IgD-negative memory B cell (primary cell): ENCODE data around the gene POPDC3. TPM values are rescaled to one million over a fixed set of nuclear protein-coding genes. Genes with fewer than 3 reads are reported as not detected.

Experiments used
- H3K27ac Mint-ChIP-seq, 3 donors: one replicate each; pipeline ENCODE4 v1.8.0; 2020 to 2022; ENCODE audit warnings: mild to moderate bottlenecking in 3 of 3, mixed read lengths in 3 of 3, moderate library complexity in 1 of 3
- H3K27me3 Mint-ChIP-seq: one replicate; pipeline ENCODE4 v1.8.0; 2021; ENCODE audit warnings: mixed read lengths
- H3K36me3 Mint-ChIP-seq: one replicate; pipeline ENCODE4 v1.8.0; 2020; ENCODE audit warnings: mild to moderate bottlenecking, mixed read lengths
- H3K4me1 Mint-ChIP-seq, 3 donors: one replicate each; pipeline ENCODE4 v1.8.0; 2020 to 2022; ENCODE audit warnings: mixed read lengths in 3 of 3, mild to moderate bottlenecking in 1 of 3
- H3K4me3 Mint-ChIP-seq, 4 donors: one replicate each; pipeline ENCODE4 v1.8.0; 2020 to 2022; ENCODE audit warnings: mild to moderate bottlenecking in 4 of 4, mixed read lengths in 4 of 4, moderate library complexity in 3 of 4
- H3K9me3 Mint-ChIP-seq, 3 donors: one replicate each; pipeline ENCODE4 v1.8.0; 2020 to 2021; ENCODE audit warnings: mixed read lengths in 3 of 3, mild to moderate bottlenecking in 1 of 3
- polyA plus RNA-seq: library from polyadenylated mRNA; unstranded; fragments of 300-500 nt; fragmentation: Illumina TruSeq; gene quantifications from one replicate; pipeline ENCODE4 v1.2.3, GENCODE V29; 2021

Gene POPDC3
- polyA plus RNA-seq, 1 donor from 2014 or later = not detected

DNA sequence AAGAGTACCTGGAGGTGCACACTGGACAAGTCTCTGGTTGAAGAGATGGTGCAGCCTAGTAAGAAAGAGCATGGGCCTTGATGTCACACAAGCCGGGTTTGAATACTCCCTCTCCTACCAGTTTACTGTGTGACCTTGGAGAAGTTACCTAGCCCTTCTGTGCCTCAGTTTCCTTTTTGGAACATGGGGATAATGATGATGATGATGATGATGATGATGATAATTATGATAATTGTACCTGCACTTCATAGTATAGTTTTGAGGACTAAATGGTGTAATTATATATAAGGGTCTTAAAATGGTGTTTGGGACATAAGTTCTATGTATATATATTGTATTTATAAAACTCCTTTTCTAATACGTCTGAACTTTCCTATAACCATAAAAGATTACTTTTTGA, 41.7 kb downstream of the POPDC3 start:
- peaks cover 3 to 15% (median 9%) of the 10 kb centered on the region in 3 donors for H3K4me1 Mint-ChIP-seq
- no peaks in the 10 kb centered on the region for H3K36me3 Mint-ChIP-seq
- H3K27ac Mint-ChIP-seq = no peak overlapping the region
- H3K9me3 Mint-ChIP-seq = no peaks in the 10 kb centered on the region
- peaks cover 34% of the 10 kb centered on the region for H3K27me3 Mint-ChIP-seq
- peak overlapping the region; percentile 19 to 84 (median 72) for H3K4me3 Mint-ChIP-seq

DNA sequence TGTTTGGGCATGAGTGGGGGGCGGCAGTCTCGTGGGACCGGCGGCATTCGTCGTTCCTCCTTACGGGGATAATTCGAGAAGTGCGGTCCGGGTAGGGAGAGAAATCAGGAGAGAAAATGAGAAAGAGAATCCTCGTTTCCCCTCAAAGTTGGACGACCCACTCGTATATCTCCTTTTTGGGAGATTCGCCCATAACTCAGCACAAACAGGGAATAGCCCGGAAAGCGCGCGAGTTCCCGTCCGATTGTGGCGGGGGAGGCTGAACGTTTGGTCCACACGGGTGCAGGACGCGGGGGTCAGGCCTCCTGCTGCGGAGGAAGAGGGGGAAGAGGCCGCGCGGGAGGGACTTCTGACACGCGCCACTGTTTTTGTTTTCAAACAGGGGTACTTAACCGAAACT, 42.4 kb downstream of the POPDC3 start:
- H3K27me3 Mint-ChIP-seq = peaks cover 32% of the 10 kb centered on the region
- H3K9me3 Mint-ChIP-seq = no peaks in the 10 kb centered on the region
- H3K4me3 Mint-ChIP-seq = peak overlapping the region; percentile 68 to 92 (median 80)
- H3K27ac Mint-ChIP-seq = no peak overlapping the region
- H3K4me1 Mint-ChIP-seq = peaks cover 3 to 15% (median 9%) of the 10 kb centered on the region in 3 donors
- H3K36me3 Mint-ChIP-seq = no peaks in the 10 kb centered on the region

GRCh38 chr6:105136431-105137350, 43.1 kb downstream of the POPDC3 start:
- peaks cover 4 to 15% (median 9%) of the 10 kb centered on the region in 3 donors for H3K4me1 Mint-ChIP-seq
- H3K4me3 Mint-ChIP-seq = peak overlapping the region; percentile 68 to 92 (median 80)
- H3K27me3 Mint-ChIP-seq = peaks cover 31% of the 10 kb centered on the region
- no peaks in the 10 kb centered on the region for H3K9me3 Mint-ChIP-seq
- no peak overlapping the region for H3K27ac Mint-ChIP-seq
- H3K36me3 Mint-ChIP-seq = peaks cover under 1% of the 10 kb centered on the region

GRCh38 chr6:105135907-105136430, 43.8 kb downstream of the POPDC3 start:
- H3K4me3 Mint-ChIP-seq = peak overlapping the region; percentile 60 to 78 (median 70)
- H3K9me3 Mint-ChIP-seq = no peaks in the 10 kb centered on the region
- H3K36me3 Mint-ChIP-seq = peaks cover 3% of the 10 kb centered on the region
- H3K27me3 Mint-ChIP-seq = peaks cover 29% of the 10 kb centered on the region
- H3K27ac Mint-ChIP-seq = no peak overlapping the region
- H3K4me1 Mint-ChIP-seq = peaks cover 5 to 15% (median 9%) of the 10 kb centered on the region in 3 donors

DNA sequence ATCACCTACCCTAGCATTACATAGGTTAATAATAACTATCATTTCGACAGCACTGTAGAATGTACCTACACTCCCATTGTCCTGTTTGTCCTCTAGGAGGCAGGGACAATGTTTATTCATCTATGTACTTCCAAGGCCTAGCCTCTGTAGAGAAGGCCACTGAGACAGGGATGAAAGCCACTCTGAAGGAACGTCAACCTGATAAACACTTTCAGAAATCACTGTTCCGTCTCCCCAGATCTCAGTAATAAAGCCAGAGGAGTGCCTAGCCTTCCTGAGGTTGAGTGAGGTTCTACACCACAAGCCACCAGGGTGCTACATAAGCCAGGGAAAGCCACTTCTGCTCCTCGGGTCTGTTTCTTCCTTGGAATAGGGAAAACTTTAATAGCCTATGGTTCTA, 44.8 kb downstream of the POPDC3 start:
- H3K9me3 Mint-ChIP-seq = no peaks in the 10 kb centered on the region
- H3K27ac Mint-ChIP-seq = no peak overlapping the region
- peaks cover 5 to 15% (median 9%) of the 10 kb centered on the region in 3 donors for H3K4me1 Mint-ChIP-seq
- H3K36me3 Mint-ChIP-seq = peaks cover 3% of the 10 kb centered on the region
- H3K4me3 Mint-ChIP-seq = peak overlapping the region in 1 of 4 donors; percentile 67
- H3K27me3 Mint-ChIP-seq = peaks cover 26% of the 10 kb centered on the region

DNA sequence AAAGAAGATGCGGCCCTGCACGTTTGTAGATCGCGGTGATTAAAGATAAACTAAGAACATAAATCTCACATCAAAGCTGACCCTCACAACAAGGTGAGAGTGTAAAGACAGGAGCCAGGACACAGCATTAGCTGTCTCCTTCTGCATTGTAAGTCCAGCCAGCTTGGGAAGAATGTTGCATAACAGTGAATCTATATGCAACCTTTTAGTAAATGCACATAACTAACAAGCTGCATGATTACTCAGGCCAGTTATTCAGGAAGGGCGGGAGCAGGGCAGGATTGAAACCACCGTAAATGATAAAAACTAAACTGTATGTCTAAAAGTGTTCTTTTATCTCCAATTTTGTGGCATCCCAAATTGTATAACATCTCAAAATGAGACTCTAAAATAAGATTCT, 57.1 kb downstream of the POPDC3 start:
- H3K36me3 Mint-ChIP-seq = no peaks in the 10 kb centered on the region
- no peaks in the 10 kb centered on the region for H3K27me3 Mint-ChIP-seq
- no peaks in the 10 kb centered on the region for H3K4me1 Mint-ChIP-seq
- no peaks in the 10 kb centered on the region for H3K9me3 Mint-ChIP-seq
- H3K27ac Mint-ChIP-seq = no peak overlapping the region
- H3K4me3 Mint-ChIP-seq = no peak overlapping the region

GRCh38 chr6:105121981-105122380, 57.8 kb downstream of the POPDC3 start:
- Mint-ChIP-seq H3K27ac (no peak overlapping the region), H3K27me3 (no peaks in the 10 kb centered on the region), H3K4me1 (no peaks in the 10 kb centered on the region), H3K36me3 (no peaks in the 10 kb centered on the region), H3K4me3 (no peak overlapping the region), H3K9me3 (no peaks in the 10 kb centered on the region)

DNA sequence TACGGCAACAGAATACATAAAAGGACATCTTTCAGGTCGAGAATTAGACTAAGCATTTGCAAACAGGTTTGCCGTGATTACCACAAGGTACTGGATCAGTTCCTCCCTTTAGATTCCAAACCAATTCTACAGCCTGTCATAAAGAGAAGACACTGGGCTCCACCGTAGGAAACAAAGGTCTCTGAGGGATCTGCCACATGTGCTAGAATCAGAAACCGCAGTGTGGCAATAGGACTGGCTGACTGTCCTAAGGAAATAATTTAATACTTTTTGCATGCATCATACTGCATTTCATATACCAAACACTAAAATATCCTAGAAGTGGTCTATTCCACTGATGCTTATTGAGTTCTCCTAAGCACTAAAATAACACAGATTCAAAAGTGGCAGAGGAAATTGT, 59.2 kb downstream of the POPDC3 start:
- Mint-ChIP-seq H3K27me3 (peaks cover 5% of the 10 kb centered on the region), H3K9me3 (no peaks in the 10 kb centered on the region), H3K36me3 (no peaks in the 10 kb centered on the region), H3K4me1 (no peaks in the 10 kb centered on the region), H3K27ac (no peak overlapping the region), H3K4me3 (no peak overlapping the region)

GRCh38 chr6:105116150-105116549, 63.7 kb downstream of the POPDC3 start:
- Mint-ChIP-seq H3K4me1 (no peaks in the 10 kb centered on the region), H3K27ac (no peak overlapping the region), H3K36me3 (no peaks in the 10 kb centered on the region), H3K27me3 (peaks cover 7% of the 10 kb centered on the region), H3K9me3 (no peaks in the 10 kb centered on the region), H3K4me3 (no peak overlapping the region)

GRCh38 chr6:105113422-105113821, 66.4 kb downstream of the POPDC3 start:
- peaks cover 7% of the 10 kb centered on the region for H3K27me3 Mint-ChIP-seq
- H3K4me3 Mint-ChIP-seq = no peak overlapping the region
- H3K36me3 Mint-ChIP-seq = no peaks in the 10 kb centered on the region

DNA sequence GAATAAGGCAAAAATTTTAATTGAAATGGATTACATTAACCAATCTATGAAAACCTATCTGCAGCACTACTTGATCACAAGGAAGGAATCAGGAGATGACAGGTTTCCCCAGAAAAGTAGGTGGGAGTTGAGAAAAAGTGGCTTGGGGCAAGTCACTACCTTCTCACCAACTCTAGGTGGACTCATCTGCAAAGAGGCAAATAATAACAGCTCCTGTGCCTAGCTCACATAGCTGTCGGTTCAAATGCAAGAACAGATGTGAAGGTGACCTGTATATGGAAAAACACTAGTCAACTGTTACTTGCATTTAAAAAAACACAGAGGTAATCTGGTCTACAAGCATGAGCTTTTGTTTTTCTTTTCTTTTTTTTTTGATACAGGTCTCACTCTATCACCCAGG, 67.2 kb downstream of the POPDC3 start:
- H3K36me3 Mint-ChIP-seq = no peaks in the 10 kb centered on the region
- H3K4me3 Mint-ChIP-seq = no peak overlapping the region
- H3K9me3 Mint-ChIP-seq = no peaks in the 10 kb centered on the region
- H3K4me1 Mint-ChIP-seq = no peaks in the 10 kb centered on the region
- H3K27me3 Mint-ChIP-seq = peaks cover 7% of the 10 kb centered on the region
- H3K27ac Mint-ChIP-seq = no peak overlapping the region

More at GRCh38 chr6:105113422-105113821, 66.4 kb downstream of the POPDC3 start:
- Mint-ChIP-seq H3K27ac (no peak overlapping the region), H3K4me1 (no peaks in the 10 kb centered on the region), H3K9me3 (no peaks in the 10 kb centered on the region)

GRCh38 chr6:105111871-105112270, 67.9 kb downstream of the POPDC3 start:
- Mint-ChIP-seq H3K9me3 (no peaks in the 10 kb centered on the region), H3K4me1 (no peaks in the 10 kb centered on the region), H3K36me3 (no peaks in the 10 kb centered on the region), H3K27ac (no peak overlapping the region), H3K4me3 (no peak overlapping the region), H3K27me3 (peaks cover 7% of the 10 kb centered on the region)

DNA sequence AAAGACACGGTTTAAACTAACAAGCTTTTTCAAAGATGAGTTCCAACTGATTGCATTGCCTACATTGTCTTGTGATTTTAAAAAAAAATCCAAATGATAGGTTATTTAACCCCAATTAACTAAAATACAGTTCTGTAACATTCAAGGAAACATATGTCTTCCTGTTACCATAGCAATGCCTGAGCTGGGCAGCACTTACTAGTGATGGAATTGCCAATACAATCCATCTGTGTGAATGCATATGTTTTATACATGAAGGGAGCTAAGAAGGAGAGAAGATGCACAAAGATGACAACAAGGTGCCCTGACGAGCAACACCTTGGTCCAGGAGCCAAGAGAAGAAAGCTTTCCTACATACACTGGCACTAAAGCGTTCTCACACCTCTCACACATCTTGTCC, 68.7 kb downstream of the POPDC3 start:
- no peaks in the 10 kb centered on the region for H3K36me3 Mint-ChIP-seq
- H3K4me3 Mint-ChIP-seq = no peak overlapping the region
- no peak overlapping the region for H3K27ac Mint-ChIP-seq
- H3K9me3 Mint-ChIP-seq = no peaks in the 10 kb centered on the region
- peaks cover 4% of the 10 kb centered on the region for H3K27me3 Mint-ChIP-seq
- no peaks in the 10 kb centered on the region for H3K4me1 Mint-ChIP-seq

- peaks cover 2% of the 10 kb centered on the region for H3K27me3 Mint-ChIP-seq
- no peak overlapping the region for H3K4me3 Mint-ChIP-seq
- no peaks in the 10 kb centered on the region for H3K36me3 Mint-ChIP-seq
- no peaks in the 10 kb centered on the region for H3K4me1 Mint-ChIP-seq
- H3K9me3 Mint-ChIP-seq = no peaks in the 10 kb centered on the region
- no peak overlapping the region for H3K27ac Mint-ChIP-seq
Observed at GRCh38 chr6:105109955-105110895, 69.6 kb downstream of the POPDC3 start.
